Measurements from ENCODE around the gene SNX27.
"Not testable (repeated sequence)": the region's sequence is repeated elsewhere in the genome, so short reads cannot be mapped to it uniquely, and the experiment has no call there.

Gene SNX27

DNA sequence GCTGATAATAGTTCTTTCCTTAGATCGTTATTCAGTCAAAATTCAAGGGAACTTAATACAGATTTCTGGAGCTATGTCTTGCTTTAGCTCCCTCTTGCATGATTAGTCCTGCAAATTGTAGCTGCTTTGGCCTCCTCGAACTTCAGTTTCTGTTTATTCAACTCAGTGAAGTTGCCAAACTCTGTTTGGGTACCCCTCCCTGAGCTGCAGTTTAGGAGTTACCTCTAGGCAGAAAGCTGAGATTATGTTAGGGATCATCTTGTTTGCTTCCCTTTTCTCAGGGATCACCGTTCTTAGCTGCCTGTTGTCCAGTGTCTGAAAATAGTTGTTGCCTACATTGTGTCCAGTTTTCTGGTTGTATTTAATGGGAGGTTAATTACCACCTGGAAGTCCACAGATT, 43.5 kb downstream of the SNX27 start:
- Histone ChIP-seq H3K4me1 (ENCODE audit: low read depth, poor library complexity, severe bottlenecking) (peaks cover under 1% of the 10 kb centered on the region), H3K4me3 (IDR thresholded peaks at IDR 0.05; ENCODE audit: insufficient read depth, low read depth, low read length) (no peak overlapping the region), H4K20me1 (ENCODE audit: insufficient read depth) (no peaks in the 10 kb centered on the region; the same call in 1 of the 2 replicates), H3K4me2 (no peak overlapping the region), H3K36me3 (ENCODE audit: insufficient read depth) (no peaks in the 10 kb centered on the region), H3K27me3 (ENCODE audit: insufficient read depth, low read depth) (no peaks in the 10 kb centered on the region), H2AFZ (ENCODE audit: low read depth) (no peak overlapping the region), H3K27ac (no peak overlapping the region), H3K79me2 (ENCODE audit: insufficient read depth, low read depth) (no peaks in the 10 kb centered on the region), H3K9ac (no peak overlapping the region)
- no peak for TF ChIP-seq CTCF (conservative IDR thresholded peaks at IDR 0.05; ENCODE audit: low read depth, low read length)

DNA sequence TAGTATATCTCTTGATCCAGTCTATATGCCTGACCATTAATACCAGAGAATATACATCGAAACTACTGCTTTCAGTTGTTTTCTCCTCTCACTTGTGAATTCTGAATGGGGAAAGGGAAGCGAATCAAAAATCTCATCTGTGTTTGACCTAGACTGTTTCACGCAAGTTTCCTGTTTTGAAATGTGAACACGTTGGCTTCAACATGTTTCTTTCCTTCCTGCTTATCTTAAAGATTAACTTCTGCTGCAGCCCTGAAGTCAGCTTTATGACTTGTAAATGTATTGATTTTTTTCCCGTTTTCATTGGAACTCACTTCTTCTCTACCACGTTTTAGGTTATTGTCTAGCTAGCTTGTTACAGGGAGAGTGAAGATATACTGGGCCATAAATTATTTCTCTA, 49.9 kb downstream of the SNX27 start:
- TF ChIP-seq CTCF (conservative IDR thresholded peaks at IDR 0.05; ENCODE audit: low read depth, low read length) = no peak
- H3K9ac ChIP-seq = no peak overlapping the region
- H3K4me1 ChIP-seq (ENCODE audit: low read depth, poor library complexity, severe bottlenecking) = peaks cover 7% of the 10 kb centered on the region
- no peak overlapping the region for H3K4me3 ChIP-seq (IDR thresholded peaks at IDR 0.05; ENCODE audit: insufficient read depth, low read depth, low read length)
- no peak overlapping the region for H3K4me2 ChIP-seq
- H3K27me3 ChIP-seq (ENCODE audit: insufficient read depth, low read depth) = no peaks in the 10 kb centered on the region
- no peak overlapping the region for H3K27ac ChIP-seq
- H4K20me1 ChIP-seq (ENCODE audit: insufficient read depth) = 0 out of 2 replicates have a peak, but pooled peaks cover 3% of the 10 kb centered on the region
- no peaks in the 10 kb centered on the region for H3K36me3 ChIP-seq (ENCODE audit: insufficient read depth)
- no peaks in the 10 kb centered on the region for H3K79me2 ChIP-seq (ENCODE audit: insufficient read depth, low read depth)
- no peak overlapping the region for H2AFZ ChIP-seq (ENCODE audit: low read depth)

- H3K4me3 ChIP-seq (IDR thresholded peaks at IDR 0.05; ENCODE audit: insufficient read depth, low read depth, low read length) = no peak overlapping the region
- peaks cover 3% of the 10 kb centered on the region; the same call in 1 of the 2 replicates for H3K36me3 ChIP-seq (ENCODE audit: insufficient read depth)
- no peaks in the 10 kb centered on the region for H3K27me3 ChIP-seq (ENCODE audit: insufficient read depth, low read depth)
- H3K4me2 ChIP-seq = no peak overlapping the region
- no peak overlapping the region for H3K27ac ChIP-seq
- H4K20me1 ChIP-seq (ENCODE audit: insufficient read depth) = 0 out of 2 replicates have a peak, but pooled peaks cover 3% of the 10 kb centered on the region
- no peak overlapping the region for H2AFZ ChIP-seq (ENCODE audit: low read depth)
- H3K9ac ChIP-seq = no peak overlapping the region
- H3K4me1 ChIP-seq (ENCODE audit: low read depth, poor library complexity, severe bottlenecking) = peaks cover 18% of the 10 kb centered on the region
- no peak for TF ChIP-seq CTCF (conservative IDR thresholded peaks at IDR 0.05; ENCODE audit: low read depth, low read length)
- no peaks in the 10 kb centered on the region for H3K79me2 ChIP-seq (ENCODE audit: insufficient read depth, low read depth)
Observed at GRCh38 chr1:151668090-151668489, 56.2 kb downstream of the SNX27 start.

DNA sequence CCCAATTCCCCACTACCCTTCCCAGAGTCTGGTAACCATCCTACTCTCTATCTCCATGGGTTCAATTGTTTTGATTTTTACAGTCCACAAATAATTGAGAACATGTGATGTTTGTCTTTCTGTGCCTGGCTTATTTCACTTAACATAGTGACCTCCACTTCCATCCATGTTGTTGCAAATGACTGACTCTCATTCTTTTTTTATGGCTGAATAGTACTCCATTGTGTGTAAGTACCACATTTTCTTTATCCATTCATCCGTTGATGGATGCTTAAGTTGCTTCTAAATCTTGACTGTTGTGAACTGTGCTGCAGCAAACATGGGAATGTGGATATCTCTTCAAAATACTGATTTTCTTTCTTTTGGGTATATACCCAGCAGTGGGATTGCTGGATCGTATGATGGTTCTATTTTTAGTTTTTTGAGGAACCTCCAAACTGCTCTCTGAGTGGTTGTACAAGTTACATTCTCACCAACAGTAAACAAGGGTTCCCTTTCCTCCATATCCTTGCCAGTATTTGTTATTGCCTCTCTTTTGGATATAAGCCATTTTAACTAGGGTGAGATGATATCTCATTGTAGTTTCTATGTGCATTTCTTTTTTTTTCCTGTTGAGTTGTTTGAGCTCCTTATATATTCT, 58.3 kb downstream of the SNX27 start:
- H3K36me3 ChIP-seq (ENCODE audit: insufficient read depth); H3K4me3 ChIP-seq (IDR thresholded peaks at IDR 0.05; ENCODE audit: insufficient read depth, low read depth, low read length); H4K20me1 ChIP-seq (ENCODE audit: insufficient read depth); H2AFZ ChIP-seq (ENCODE audit: low read depth); H3K4me2 ChIP-seq; H3K27ac ChIP-seq; H3K79me2 ChIP-seq (ENCODE audit: insufficient read depth, low read depth); H3K27me3 ChIP-seq (ENCODE audit: insufficient read depth, low read depth); H3K9ac ChIP-seq: not testable (repeated sequence)
- peaks cover 18% of the 10 kb centered on the region for H3K4me1 ChIP-seq (ENCODE audit: low read depth, poor library complexity, severe bottlenecking)

DNA sequence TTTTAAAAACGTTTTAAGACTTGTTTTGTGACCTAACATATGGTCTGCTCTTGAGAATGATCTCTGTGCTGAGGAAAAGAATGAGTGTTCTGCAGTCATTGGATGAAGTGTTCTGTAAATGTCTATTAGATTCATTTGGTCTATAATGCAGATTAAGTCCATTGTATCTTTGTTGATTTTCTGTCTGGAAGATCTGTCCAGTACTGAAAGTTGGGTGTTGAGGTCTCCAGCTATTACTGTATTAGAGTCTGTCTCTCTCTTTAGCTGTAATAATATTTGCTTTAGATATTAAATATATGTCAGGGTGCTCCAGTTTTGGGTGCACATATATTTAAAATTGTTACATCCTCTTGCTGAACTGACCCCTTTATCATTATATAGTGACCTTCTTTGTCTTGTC, 61.6 kb downstream of the SNX27 start:
- no peak overlapping the region for H3K9ac ChIP-seq
- H2AFZ ChIP-seq (ENCODE audit: low read depth) = no peak overlapping the region
- H3K4me2 ChIP-seq = no peak overlapping the region
- H3K27me3 ChIP-seq (ENCODE audit: insufficient read depth, low read depth) = no peaks in the 10 kb centered on the region
- no peaks in the 10 kb centered on the region for H3K79me2 ChIP-seq (ENCODE audit: insufficient read depth, low read depth)
- no peak for TF ChIP-seq CTCF (conservative IDR thresholded peaks at IDR 0.05; ENCODE audit: low read depth, low read length)
- H3K4me1 ChIP-seq (ENCODE audit: low read depth, poor library complexity, severe bottlenecking) = no peaks in the 10 kb centered on the region
- no peak overlapping the region for H3K4me3 ChIP-seq (IDR thresholded peaks at IDR 0.05; ENCODE audit: insufficient read depth, low read depth, low read length)
- no peak overlapping the region for H3K27ac ChIP-seq
- peaks cover 3% of the 10 kb centered on the region; the same call in 1 of the 2 replicates for H3K36me3 ChIP-seq (ENCODE audit: insufficient read depth)
- H4K20me1 ChIP-seq (ENCODE audit: insufficient read depth) = no peaks in the 10 kb centered on the region
